Ectodermal cell (in vitro differentiated cells): Measurements from ENCODE around the gene NRTN. TPM values are rescaled to one million over a fixed set of nuclear protein-coding genes. Genes with fewer than 3 reads are reported as not detected.
"Not testable (repeated sequence)": the region's sequence is repeated elsewhere in the genome, so short reads cannot be mapped to it uniquely, and the experiment has no call there.

Source experiments
- H3K27ac ChIP-seq: 2 replicates; pipeline ENCODE4 v1.7.0; 2013; ENCODE audit warnings: mild to moderate bottlenecking, low read depth, low read length; ENCODE audit not compliant: insufficient read depth, poor library complexity, severe bottlenecking
- H3K27me3 ChIP-seq: 2 replicates; pipeline ENCODE4 v1.7.0; 2013; ENCODE audit warnings: mild to moderate bottlenecking, low read length; ENCODE audit not compliant: insufficient read depth, control insufficient read depth, poor library complexity, severe bottlenecking
- H3K36me3 ChIP-seq: one replicate; pipeline ENCODE4 v1.7.0; 2013; ENCODE audit warnings: low read length; ENCODE audit not compliant: control insufficient read depth, insufficient read depth
- H3K4me1 ChIP-seq: one replicate; pipeline ENCODE4 v1.7.0; 2013; ENCODE audit warnings: low read length; ENCODE audit not compliant: control insufficient read depth, insufficient read depth
- H3K4me3 ChIP-seq: 2 replicates; pipeline ENCODE4 v1.7.0; 2013; ENCODE audit warnings: low read depth, low read length, control low read depth; ENCODE audit not compliant: insufficient read depth
- H3K9me3 ChIP-seq: 2 replicates; pipeline ENCODE4 v1.7.0; 2013; ENCODE audit warnings: mild to moderate bottlenecking, low read length, moderate library complexity; ENCODE audit not compliant: control insufficient read depth
- WGBS, 2 experiments: methylation state at CpG; one replicate each; pipeline ENCODE4 v1.1.7; 2013; ENCODE audit warnings: missing lambda C conversion rate in 2 of 2; 5-methylcytosine and 5-hydroxymethylcytosine counted together
- polyA plus RNA-seq, 4 experiments: library from polyadenylated mRNA; stranded (reverse); fragments of 50-300 nt; gene quantifications; one replicate each; pipeline ENCODE4 v1.2.3, GENCODE V29; 2013

The NRTN gene
- 9.2 TPM for polyA plus RNA-seq (2013, experiment 1 of 4)
- polyA plus RNA-seq (2013, experiment 2 of 4): 10.3 TPM
- 9.6 TPM for polyA plus RNA-seq (2013, experiment 3 of 4)
- polyA plus RNA-seq (2013, experiment 4 of 4): 11.0 TPM

DNA sequence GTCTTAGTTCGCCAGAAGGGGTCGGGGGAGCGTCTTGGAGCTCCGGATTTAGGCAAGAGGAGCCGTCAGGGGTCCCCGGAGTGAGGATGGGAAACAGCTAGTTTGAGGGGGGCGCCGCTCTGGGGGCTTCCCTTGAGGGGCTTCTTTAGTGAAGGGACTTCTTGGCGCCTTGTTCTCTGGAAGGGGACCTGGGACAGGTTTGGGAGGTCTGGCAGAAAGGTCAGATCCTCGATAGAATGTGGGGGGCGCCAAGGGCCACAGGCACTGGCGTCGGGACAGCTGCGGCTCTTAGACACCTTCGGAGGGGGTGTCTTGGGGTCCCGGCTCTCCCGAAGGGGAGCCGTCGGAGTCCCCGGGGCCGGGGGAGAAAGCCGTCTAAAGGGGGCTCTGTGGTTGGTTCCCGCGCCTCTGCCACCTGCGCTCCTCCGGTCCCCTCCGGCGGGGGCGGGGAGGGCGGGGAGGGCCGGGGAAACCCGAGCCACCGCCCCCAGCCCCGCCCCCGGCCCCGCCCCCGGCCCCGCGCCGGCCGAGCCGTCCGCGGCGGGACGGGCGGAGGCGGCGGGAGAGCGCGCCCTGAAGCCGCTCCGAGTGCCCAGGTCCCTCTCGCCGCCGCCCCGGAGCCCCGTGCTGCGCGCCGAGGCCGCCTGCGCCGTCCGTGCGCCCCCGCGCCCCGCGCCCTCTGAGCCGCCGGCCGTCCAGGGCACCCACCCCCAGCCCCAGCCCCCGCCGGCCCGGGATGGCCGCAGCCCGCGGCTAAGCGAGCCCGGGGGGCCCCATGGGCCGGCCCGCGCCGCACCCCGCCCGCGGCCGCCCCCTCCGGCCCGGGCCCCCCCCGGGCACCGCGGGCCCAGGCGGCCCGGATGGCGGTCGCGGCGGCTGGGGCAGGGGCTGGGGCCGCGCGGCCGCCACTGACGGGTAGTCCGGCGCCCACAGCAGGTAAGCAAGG lies at the start of gene NRTN:
NRTN (plus strand) TSS at position 552 of the 946 bp plus-strand sequence. CDS start 19,099 bp downstream, outside the sequence.
- H3K4me3 ChIP-seq: peak within 1 kb of the TSS; percentile 40

DNA sequence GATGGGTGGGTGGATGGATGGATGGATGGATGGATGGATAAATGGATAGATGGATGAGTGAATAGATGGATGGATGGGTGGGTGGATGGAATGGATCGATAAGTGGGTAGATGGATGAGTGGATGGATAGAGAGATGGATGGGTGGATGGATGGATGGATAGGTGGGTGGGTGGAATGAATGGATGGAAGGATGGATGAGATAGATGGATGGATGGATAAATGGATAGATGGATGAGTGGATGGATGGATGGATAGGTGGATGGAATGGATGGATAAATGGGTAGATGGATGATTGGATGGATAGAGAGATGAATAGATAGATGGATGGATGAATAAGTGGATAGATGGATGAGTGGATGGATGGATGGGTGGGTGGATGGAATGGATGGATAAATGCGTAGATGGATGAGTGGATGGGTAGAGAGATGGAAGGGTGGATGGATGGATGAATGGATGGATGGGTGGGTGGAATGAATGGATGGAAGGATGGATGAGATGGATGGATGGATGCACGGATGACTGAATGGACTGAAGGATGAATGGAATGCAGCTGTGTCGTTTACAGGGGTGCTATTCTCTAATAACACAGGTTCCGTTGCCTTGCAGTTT lies 42.2 kb upstream of the NRTN start:
- H3K4me1 ChIP-seq: no peaks in the 10 kb centered on the region
- 93% methylated on average over 5 of the region's 5 CpGs for WGBS, 2 experiments
- no peaks in the 10 kb centered on the region for H3K36me3 ChIP-seq
- H3K9me3 ChIP-seq: no peaks in the 10 kb centered on the region
- H3K4me3 ChIP-seq: no peak overlapping the region
- H3K27ac ChIP-seq: no peak overlapping the region
- no peaks in the 10 kb centered on the region for H3K27me3 ChIP-seq

More for the DNA sequence above, at the start of gene NRTN:
- Histone ChIP-seq H3K36me3 (no peaks in the 10 kb centered on the region), H3K27me3 (peaks cover 25% of the 10 kb centered on the region), H3K9me3 (no peaks in the 10 kb centered on the region), H3K27ac (no peak within 1 kb of the TSS), H3K4me1 (peaks cover 8% of the 10 kb centered on the region)
- 3% methylated on average over 106 of the region's 107 CpGs for WGBS, 2 experiments

- Histone ChIP-seq H3K4me3 (no peak overlapping the region), H3K27ac (no peak overlapping the region), H3K27me3 (no peaks in the 10 kb centered on the region), H3K4me1 (no peaks in the 10 kb centered on the region), H3K36me3 (no peaks in the 10 kb centered on the region), H3K9me3 (no peaks in the 10 kb centered on the region)
- WGBS, 2 experiments: 93 to 94% methylated on average over 3 of the region's 3 CpGs
Observed at GRCh38 chr19:5765220-5765619, 39.6 kb upstream of the NRTN start.

DNA sequence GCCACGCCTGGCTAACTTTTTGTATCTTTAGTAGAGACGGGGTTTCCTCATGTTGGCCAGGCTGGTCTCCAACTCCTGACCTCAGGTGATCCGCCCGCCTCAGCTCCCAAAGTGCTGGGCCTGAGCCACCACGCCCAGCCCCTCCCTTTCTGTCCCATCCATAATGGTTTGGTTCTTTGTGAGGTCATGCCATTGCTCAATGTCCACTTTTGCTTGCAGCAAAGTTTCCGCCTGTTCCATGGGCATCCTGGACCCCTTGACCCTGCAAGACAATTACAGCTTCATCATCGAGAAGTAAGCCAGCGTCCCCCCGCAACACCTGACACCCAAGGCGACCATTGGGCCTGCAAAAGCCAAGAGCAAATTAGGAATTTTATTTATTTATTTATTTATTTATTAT lies 36.9 kb upstream of the NRTN start:
- Histone ChIP-seq H3K4me1 (no peaks in the 10 kb centered on the region), H3K36me3 (no peaks in the 10 kb centered on the region), H3K27me3 (no peaks in the 10 kb centered on the region), H3K9me3 (no peaks in the 10 kb centered on the region), H3K4me3 (no peak overlapping the region), H3K27ac (no peak overlapping the region)
- 90 to 92% methylated on average over 9 to 10 of the region's 10 CpGs for WGBS, 2 experiments

GRCh38 chr19:5772416-5772815 lies 32.5 kb upstream of the NRTN start:
- Histone ChIP-seq H3K27ac (no peak overlapping the region), H3K36me3 (no peaks in the 10 kb centered on the region), H3K9me3 (no peaks in the 10 kb centered on the region), H3K4me3 (no peak overlapping the region), H3K27me3 (no peaks in the 10 kb centered on the region), H3K4me1 (no peaks in the 10 kb centered on the region)
- WGBS, 2 experiments: 95 to 96% methylated on average over 19 of the region's 19 CpGs

- 92 to 94% methylated on average over 5 of the region's 5 CpGs for WGBS, 2 experiments
- H3K4me3 ChIP-seq: no peak overlapping the region
Observed at GRCh38 chr19:5773276-5773675, 31.6 kb upstream of the NRTN start.

GRCh38 chr19:5774921-5775320 lies 29.9 kb upstream of the NRTN start:
- H3K27ac ChIP-seq: no peak overlapping the region
- no peaks in the 10 kb centered on the region for H3K4me1 ChIP-seq
- H3K4me3 ChIP-seq: no peak overlapping the region
- H3K36me3 ChIP-seq: no peaks in the 10 kb centered on the region
- no peaks in the 10 kb centered on the region for H3K9me3 ChIP-seq
- no peaks in the 10 kb centered on the region for H3K27me3 ChIP-seq
- 88 to 96% methylated on average over 8 of the region's 8 CpGs for WGBS, 2 experiments

More at GRCh38 chr19:5773276-5773675, 31.6 kb upstream of the NRTN start:
- H3K27me3 ChIP-seq: no peaks in the 10 kb centered on the region
- H3K9me3 ChIP-seq: no peaks in the 10 kb centered on the region
- no peaks in the 10 kb centered on the region for H3K4me1 ChIP-seq
- H3K36me3 ChIP-seq: no peaks in the 10 kb centered on the region
- H3K27ac ChIP-seq: no peak overlapping the region

DNA sequence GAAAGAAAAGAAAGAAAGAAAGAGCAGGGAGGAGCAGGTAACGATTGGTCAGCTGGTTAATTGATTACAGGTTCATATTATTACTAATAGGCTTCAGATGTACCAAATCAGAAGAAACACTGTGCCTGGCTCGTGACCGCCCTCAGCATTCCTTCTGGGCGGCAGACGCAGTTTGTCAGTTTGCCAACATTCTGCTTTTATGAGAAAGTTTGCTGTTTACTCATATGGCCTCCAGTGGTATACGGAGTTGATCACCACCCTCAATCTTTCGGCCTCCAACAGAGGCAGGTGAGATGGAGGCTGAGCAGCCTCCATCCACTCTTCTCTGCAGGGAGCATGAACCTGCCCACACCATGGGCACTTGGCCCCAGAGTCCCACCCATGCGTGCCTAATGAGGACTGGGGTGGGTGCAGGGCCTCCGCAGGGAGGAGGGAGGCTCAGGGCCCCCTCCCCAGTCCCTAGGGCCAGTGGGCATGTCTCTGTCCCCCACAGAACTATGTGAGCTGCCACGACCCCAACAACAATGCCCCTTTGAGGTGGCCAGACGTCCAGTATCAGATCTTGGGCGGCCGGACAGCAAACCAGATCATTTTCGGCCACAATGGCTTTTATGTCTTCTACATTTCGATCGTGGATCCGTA lies 29.1 kb upstream of the NRTN start:
- Histone ChIP-seq H3K36me3 (no peaks in the 10 kb centered on the region), H3K9me3 (no peaks in the 10 kb centered on the region), H3K27me3 (no peaks in the 10 kb centered on the region), H3K27ac (no peak overlapping the region), H3K4me1 (no peaks in the 10 kb centered on the region), H3K4me3 (no peak overlapping the region)
- WGBS, 2 experiments: 91 to 94% methylated on average over 17 of the region's 17 CpGs

DNA sequence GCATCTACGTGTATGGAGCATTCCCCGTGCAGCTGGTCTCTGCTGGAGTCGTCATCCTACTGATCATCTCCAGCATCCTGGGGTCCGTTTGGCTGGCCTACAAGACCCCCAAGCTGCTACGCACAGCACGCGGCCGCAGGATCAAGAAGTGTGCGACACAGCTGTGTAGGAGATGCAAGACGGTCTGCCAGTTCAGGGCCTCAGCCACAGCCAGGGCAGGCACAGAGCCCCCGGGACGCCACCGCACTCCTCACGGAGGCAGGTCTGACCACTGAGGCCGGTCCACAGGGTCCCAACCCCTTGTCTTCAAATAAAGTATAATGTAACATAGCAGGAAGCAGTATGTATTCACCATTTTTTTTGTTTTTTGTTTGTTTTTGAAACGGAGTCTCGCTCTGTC lies 26.5 kb upstream of the NRTN start:
- H3K4me1 ChIP-seq: no peaks in the 10 kb centered on the region
- H3K27me3 ChIP-seq: no peaks in the 10 kb centered on the region
- no peak overlapping the region for H3K4me3 ChIP-seq
- 90 to 94% methylated on average over 17 of the region's 17 CpGs for WGBS, 2 experiments
- no peaks in the 10 kb centered on the region for H3K36me3 ChIP-seq
- H3K27ac ChIP-seq: no peak overlapping the region
- H3K9me3 ChIP-seq: no peaks in the 10 kb centered on the region

DNA sequence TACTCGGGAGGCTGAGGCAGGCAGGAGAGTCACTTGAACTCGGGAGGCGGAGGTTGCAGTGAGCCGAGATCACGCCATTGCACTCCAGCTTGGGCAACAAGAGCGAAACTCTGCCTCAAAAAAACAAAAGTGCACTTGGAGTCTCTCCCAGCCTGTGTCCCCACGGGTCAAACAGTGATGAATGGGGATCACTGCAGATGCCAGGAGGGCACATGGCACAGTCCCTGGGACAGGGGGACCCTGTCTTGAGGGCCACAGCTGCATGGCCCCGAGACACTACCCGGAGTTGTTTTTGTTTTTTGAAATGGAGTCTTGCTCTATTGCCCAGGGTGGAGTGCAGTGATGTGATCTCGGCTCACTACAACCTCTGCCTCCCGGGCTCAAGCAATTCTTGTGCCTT lies 24.0 kb upstream of the NRTN start:
- H3K27me3 ChIP-seq, H3K4me3 ChIP-seq, H3K9me3 ChIP-seq, H3K27ac ChIP-seq, H3K4me1 ChIP-seq, H3K36me3 ChIP-seq: not testable (repeated sequence)
- WGBS, 2 experiments: 93 to 94% methylated on average over 11 of the region's 11 CpGs
